Trophoblast cell (in vitro differentiated cells and primary cell): ENCODE data around the gene TIMP2.
A peak's percentile ranks its signal among the peaks of the same experiment; 100 is the strongest.

Source experiments
- DNase-seq, 2 donors: peaks; one replicate each; pipeline ENCODE4 v3.0.0-alpha.2; 2016
- H2AFZ ChIP-seq: 2 replicates; pipeline ENCODE4 v1.6.1; 2013; ENCODE audit warnings: low read length, moderate library complexity, mild to moderate bottlenecking; ENCODE audit not compliant: insufficient read depth, poor library complexity
- H2AK5ac ChIP-seq: 2 replicates; pipeline ENCODE4 v1.6.1; 2013; ENCODE audit warnings: mild to moderate bottlenecking, low read length
- H2BK120ac ChIP-seq: 2 replicates; pipeline ENCODE4 v1.6.1; 2013; ENCODE audit warnings: low read length, mild to moderate bottlenecking, moderate library complexity; ENCODE audit not compliant: insufficient read depth, poor library complexity
- H2BK12ac ChIP-seq: 2 replicates; pipeline ENCODE4 v1.6.1; 2013; ENCODE audit warnings: mild to moderate bottlenecking, low read length, moderate library complexity
- H2BK5ac ChIP-seq: 2 replicates; pipeline ENCODE4 v1.6.1; 2013; ENCODE audit warnings: low read length, low read depth, moderate library complexity, mild to moderate bottlenecking; ENCODE audit not compliant: poor library complexity
- H3K14ac ChIP-seq: 2 replicates; pipeline ENCODE4 v1.6.1; 2013; ENCODE audit warnings: mild to moderate bottlenecking, low read length
- H3K18ac ChIP-seq: 2 replicates; pipeline ENCODE4 v1.6.1; 2013; ENCODE audit warnings: mild to moderate bottlenecking, low read length
- H3K23ac ChIP-seq: 2 replicates; pipeline ENCODE4 v1.6.1; 2013; ENCODE audit warnings: low read length
- H3K27ac ChIP-seq: 2 replicates; pipeline ENCODE4 v1.5.1; 2013; ENCODE audit warnings: low read depth, mild to moderate bottlenecking, inconsistent platforms, low read length, moderate library complexity
- H3K27me3 ChIP-seq: 2 replicates; pipeline ENCODE4 v1.6.1; 2013; ENCODE audit warnings: inconsistent platforms, mild to moderate bottlenecking, low read length, moderate library complexity; ENCODE audit not compliant: insufficient read depth
- H3K36me3 ChIP-seq, 2 experiments: 1 replicate in 1 of 2; 2 replicates in 1 of 2; pipeline ENCODE4 v1.6.1; 2013; ENCODE audit warnings: low read length in 2 of 2, mild to moderate bottlenecking in 2 of 2, moderate library complexity in 1 of 2; ENCODE audit not compliant: insufficient read depth in 2 of 2, control insufficient read depth in 1 of 2
- H3K4ac ChIP-seq: 2 replicates; pipeline ENCODE4 v1.6.1; 2013; ENCODE audit warnings: low read depth, mild to moderate bottlenecking, low read length, moderate library complexity
- H3K4me1 ChIP-seq, 2 experiments: 1 replicate in 1 of 2; 2 replicates in 1 of 2; pipeline ENCODE4 v1.6.1; 2013; ENCODE audit warnings: low read length in 2 of 2, mild to moderate bottlenecking in 2 of 2, moderate library complexity in 1 of 2; ENCODE audit not compliant: insufficient read depth in 2 of 2, control insufficient read depth in 1 of 2
- H3K4me2 ChIP-seq: 2 replicates; pipeline ENCODE4 v1.6.1; 2013; ENCODE audit warnings: inconsistent platforms, mild to moderate bottlenecking, low read length, moderate library complexity
- H3K4me3 ChIP-seq: 2 replicates; pipeline ENCODE4 v1.5.1; 2013; ENCODE audit warnings: mild to moderate bottlenecking, low read depth, low read length, inconsistent platforms
- H3K79me1 ChIP-seq: one replicate; pipeline ENCODE4 v1.6.1; 2013; ENCODE audit warnings: low read length
- H3K79me2 ChIP-seq: 2 replicates; pipeline ENCODE4 v1.6.1; 2013; ENCODE audit warnings: low read length, mild to moderate bottlenecking; ENCODE audit not compliant: control insufficient read depth, insufficient read depth, poor library complexity
- H3K9ac ChIP-seq: 2 replicates; pipeline ENCODE4 v1.6.1; 2013; ENCODE audit warnings: mild to moderate bottlenecking, low read length
- H3K9me3 ChIP-seq: 2 replicates; pipeline ENCODE4 v1.6.1; 2013; ENCODE audit warnings: low read depth, mild to moderate bottlenecking, control low read depth, inconsistent platforms, low read length; ENCODE audit not compliant: insufficient read depth
- H4K12ac ChIP-seq: 2 replicates; pipeline ENCODE4 v1.6.1; 2013; ENCODE audit warnings: low read depth, mild to moderate bottlenecking, low read length, moderate library complexity
- H4K8ac ChIP-seq: 2 replicates; pipeline ENCODE4 v1.6.1; 2013; ENCODE audit warnings: low read depth, mild to moderate bottlenecking, low read length, moderate library complexity
- H4K91ac ChIP-seq: one replicate; pipeline ENCODE4 v1.6.1; 2013; ENCODE audit warnings: low read depth, mild to moderate bottlenecking, low read length, moderate library complexity
- WGBS: extraction: QIAGEN DNeasy Blood & Tissue Kit; methylation state at CpG from one replicate; pipeline ENCODE4 v1.1.7; 2013; ENCODE audit warnings: missing lambda C conversion rate; ENCODE audit not compliant: insufficient read length, insufficient coverage; ENCODE audit errors: extremely low coverage; 5-methylcytosine and 5-hydroxymethylcytosine counted together

The TIMP2 gene

DNA sequence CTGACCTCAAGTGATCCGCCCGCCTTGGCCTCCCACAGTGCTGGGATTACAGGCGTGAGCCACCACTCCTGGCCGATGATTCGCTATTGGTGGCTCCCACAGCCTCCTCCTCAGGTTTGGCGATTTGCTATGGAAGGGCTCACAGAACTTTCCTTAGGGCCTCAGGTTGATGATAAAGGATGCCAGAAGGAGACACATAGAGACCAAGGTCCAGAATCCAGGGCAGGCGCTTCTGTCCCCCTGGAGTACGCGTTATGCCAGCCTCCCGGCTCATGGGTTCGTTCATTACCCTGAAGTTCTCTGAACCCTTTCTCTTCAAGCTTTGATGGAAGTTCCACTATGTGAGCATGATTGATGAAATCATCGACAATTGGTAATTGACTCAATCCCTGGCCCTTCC, 34.6 kb upstream of the TIMP2 start:
- no peak overlapping the region for H3K23ac ChIP-seq
- H3K9ac ChIP-seq = no peak overlapping the region
- no peak overlapping the region for H4K8ac ChIP-seq
- H2BK120ac ChIP-seq = no peak overlapping the region
- peak overlapping the region; percentile 3 for H2AK5ac ChIP-seq
- no peaks in the 10 kb centered on the region for H3K9me3 ChIP-seq
- H3K27ac ChIP-seq = no peak overlapping the region
- H2BK5ac ChIP-seq = no peak overlapping the region
- H3K36me3 ChIP-seq = no peaks in the 10 kb centered on the region
- no peak for DNase-seq
- no peak overlapping the region for H3K18ac ChIP-seq
- peaks cover 46 to 51% of the 10 kb centered on the region in 2 experiments for H3K4me1 ChIP-seq
- no peak overlapping the region for H2BK12ac ChIP-seq
- H3K27me3 ChIP-seq = no peaks in the 10 kb centered on the region
- peak overlapping the region; percentile 8 for H4K91ac ChIP-seq
- H3K14ac ChIP-seq = no peak overlapping the region
- no peak overlapping the region for H3K4me2 ChIP-seq
- no CpG with 5 or more reads among the region's 12 CpGs for WGBS
- no peak overlapping the region for H2AFZ ChIP-seq
- peaks cover 27% of the 10 kb centered on the region for H3K79me1 ChIP-seq
- no peaks in the 10 kb centered on the region for H3K79me2 ChIP-seq
- no peak overlapping the region for H4K12ac ChIP-seq
- H3K4me3 ChIP-seq = no peak overlapping the region
- H3K4ac ChIP-seq = no peak overlapping the region

DNA sequence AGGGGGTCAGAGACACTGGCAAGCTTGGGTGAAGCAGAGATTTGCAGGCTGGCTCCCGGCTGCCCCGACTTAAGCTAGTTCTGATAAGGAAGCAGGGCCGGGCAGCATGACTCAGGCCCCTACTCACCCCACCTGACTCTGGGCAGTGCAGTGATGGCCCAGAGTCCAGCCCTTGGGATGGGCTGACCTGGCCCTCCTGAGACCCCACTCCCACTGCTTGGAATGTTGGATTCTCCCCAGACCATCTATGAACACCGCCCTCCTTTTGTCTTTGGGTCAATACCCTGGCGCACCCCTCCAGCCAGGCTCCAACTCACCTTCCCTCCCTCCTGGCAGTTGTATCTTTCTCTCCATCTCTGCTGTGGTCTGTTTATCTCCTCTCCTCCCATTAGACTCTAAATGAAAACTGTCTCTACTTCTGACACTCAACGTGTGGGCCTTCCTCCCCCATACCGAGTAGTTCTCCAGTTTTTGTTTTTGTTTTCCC, 33.5 kb upstream of the TIMP2 start:
- peak overlapping the region; percentile 89 for H2BK5ac ChIP-seq
- peak overlapping the region; percentile 86 for H2AK5ac ChIP-seq
- H2BK12ac ChIP-seq = peak overlapping the region; percentile 94
- H3K4me3 ChIP-seq = no peak overlapping the region
- peaks cover 46 to 51% of the 10 kb centered on the region in 2 experiments for H3K4me1 ChIP-seq
- DNase-seq = peak; percentile 40 to 60
- peak overlapping the region; percentile 93 for H2BK120ac ChIP-seq
- peak overlapping the region; percentile 74 for H4K12ac ChIP-seq
- H4K91ac ChIP-seq = peak overlapping the region; percentile 74
- peak overlapping the region; percentile 71 for H4K8ac ChIP-seq
- peak overlapping the region; percentile 79 for H3K18ac ChIP-seq
- H3K14ac ChIP-seq = peak overlapping the region; percentile 84
- no peak overlapping the region for H3K4ac ChIP-seq
- H2AFZ ChIP-seq = peak overlapping the region; percentile 54
- H3K23ac ChIP-seq = no peak overlapping the region
- H3K9me3 ChIP-seq = no peaks in the 10 kb centered on the region
- no peaks in the 10 kb centered on the region for H3K36me3 ChIP-seq
- H3K4me2 ChIP-seq = peak overlapping the region; percentile 0
- no peaks in the 10 kb centered on the region for H3K27me3 ChIP-seq
- no peak overlapping the region for H3K9ac ChIP-seq
- peaks cover 27% of the 10 kb centered on the region for H3K79me1 ChIP-seq
- H3K27ac ChIP-seq = peak overlapping the region; percentile 37
- H3K79me2 ChIP-seq = no peaks in the 10 kb centered on the region
- no CpG with 5 or more reads among the region's 7 CpGs for WGBS

DNA sequence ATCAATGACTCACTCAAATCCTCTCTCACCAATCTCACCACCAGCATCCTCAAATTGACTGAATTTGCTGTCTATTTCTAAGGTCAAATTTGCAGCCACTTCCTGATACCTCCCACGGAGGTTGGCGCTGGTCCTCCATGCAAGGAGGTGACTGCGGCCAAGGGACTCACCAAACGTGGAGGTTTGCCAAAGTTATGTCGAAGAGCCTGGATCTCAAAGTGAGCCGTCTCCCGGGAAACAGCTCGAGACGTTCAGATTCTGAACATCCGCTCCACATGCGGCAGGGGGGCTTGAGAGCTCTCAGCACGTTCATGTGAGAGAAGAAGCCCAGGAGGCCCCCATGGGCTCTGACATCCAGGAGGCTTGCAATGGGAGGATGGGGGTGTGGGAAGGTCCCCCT, 31.9 kb upstream of the TIMP2 start:
- no CpG with 5 or more reads among the region's 12 CpGs for WGBS
- H3K36me3 ChIP-seq = no peaks in the 10 kb centered on the region
- no peaks in the 10 kb centered on the region for H3K27me3 ChIP-seq
- peaks cover 2% of the 10 kb centered on the region for H3K79me2 ChIP-seq
- DNase-seq = peak in 1 of 2 donors; percentile 31
- peak overlapping the region; percentile 45 for H4K91ac ChIP-seq
- H3K18ac ChIP-seq = no peak overlapping the region
- H3K4me3 ChIP-seq = no peak overlapping the region
- peaks cover 22% of the 10 kb centered on the region for H3K79me1 ChIP-seq
- peaks cover 36 to 45% of the 10 kb centered on the region in 2 experiments for H3K4me1 ChIP-seq
- H3K4ac ChIP-seq = peak overlapping the region; percentile 31
- H2AFZ ChIP-seq = no peak overlapping the region
- H2AK5ac ChIP-seq = peak overlapping the region; percentile 53
- H2BK5ac ChIP-seq = peak overlapping the region; percentile 3
- peak overlapping the region; percentile 29 for H2BK12ac ChIP-seq
- no peak overlapping the region for H4K12ac ChIP-seq
- no peak overlapping the region for H3K4me2 ChIP-seq
- H3K9ac ChIP-seq = no peak overlapping the region
- H4K8ac ChIP-seq = no peak overlapping the region
- no peak overlapping the region for H3K23ac ChIP-seq
- no peaks in the 10 kb centered on the region for H3K9me3 ChIP-seq
- no peak overlapping the region for H3K27ac ChIP-seq
- peak overlapping the region; percentile 64 for H2BK120ac ChIP-seq
- peak overlapping the region; percentile 61 for H3K14ac ChIP-seq

DNA sequence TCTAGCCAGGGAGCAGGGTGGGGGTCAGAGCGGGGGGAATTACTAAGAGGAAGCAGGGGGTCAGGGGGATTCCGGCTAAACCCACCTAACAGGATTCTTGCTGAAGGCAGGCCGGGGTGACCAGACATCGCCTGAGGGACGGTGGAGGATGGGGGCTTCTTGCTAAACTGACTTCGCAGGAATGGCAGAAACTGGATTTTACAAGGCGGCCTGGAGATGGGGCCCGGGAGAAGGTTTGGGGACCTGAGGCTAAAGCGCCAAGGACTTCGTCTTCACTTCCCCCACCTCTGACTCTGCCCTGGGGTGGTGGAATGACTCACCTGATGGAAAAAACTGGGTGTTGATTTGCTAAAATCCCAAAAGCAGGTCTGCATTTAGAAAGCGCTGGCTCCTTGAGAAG, 31.1 kb upstream of the TIMP2 start:
- no peaks in the 10 kb centered on the region for H3K9me3 ChIP-seq
- H3K4me3 ChIP-seq = no peak overlapping the region
- peak overlapping the region; percentile 22 for H3K4me2 ChIP-seq
- no peak overlapping the region for H3K4ac ChIP-seq
- H3K79me2 ChIP-seq = peaks cover 2% of the 10 kb centered on the region
- H2AFZ ChIP-seq = no peak overlapping the region
- peak; percentile 63 to 70 for DNase-seq
- no CpG with 5 or more reads among the region's 11 CpGs for WGBS
- no peak overlapping the region for H3K18ac ChIP-seq
- H2AK5ac ChIP-seq = no peak overlapping the region
- H2BK120ac ChIP-seq = no peak overlapping the region
- H2BK5ac ChIP-seq = peak overlapping the region; percentile 52
- peak overlapping the region; percentile 78 for H3K27ac ChIP-seq
- no peak overlapping the region for H3K23ac ChIP-seq
- H4K91ac ChIP-seq = peak overlapping the region; percentile 77
- H3K9ac ChIP-seq = no peak overlapping the region
- H3K14ac ChIP-seq = no peak overlapping the region
- peak overlapping the region; percentile 56 for H2BK12ac ChIP-seq
- H3K79me1 ChIP-seq = peaks cover 22% of the 10 kb centered on the region
- H4K12ac ChIP-seq = no peak overlapping the region
- H3K4me1 ChIP-seq = peaks cover 30 to 38% of the 10 kb centered on the region in 2 experiments
- H3K27me3 ChIP-seq = no peaks in the 10 kb centered on the region
- H4K8ac ChIP-seq = no peak overlapping the region
- no peaks in the 10 kb centered on the region for H3K36me3 ChIP-seq
